Gastrocnemius medialis (tissue), 4 donors: ENCODE measurements around the gene PAQR5.

Experiments
- POLR2A ChIP-seq, 2 donors: fragments of 450-650 bp; IDR thresholded peaks; one replicate each; pipeline ENCODE4 v1.6.1; 2017; ENCODE audit warnings: antibody characterized with exemption in 2 of 2, mild to moderate bottlenecking in 2 of 2, moderate library complexity in 2 of 2
- TF ChIP-seq, protein P1 (sequence below), 5 experiments: fragments of 450-650 bp in 3 of 5; fragments of 200-600 bp in 2 of 5; sonication (generic) in 2 of 5; IDR thresholded peaks in 4 of 5; conservative IDR thresholded peaks in 1 of 5; 1 replicate in 4 of 5; 2 replicates in 1 of 5; pipeline ENCODE4 v1.5.1; 2016 to 2019; ENCODE audit warnings: antibody characterized with exemption in 5 of 5, mild to moderate bottlenecking in 3 of 5, moderate library complexity in 3 of 5

DNA sequence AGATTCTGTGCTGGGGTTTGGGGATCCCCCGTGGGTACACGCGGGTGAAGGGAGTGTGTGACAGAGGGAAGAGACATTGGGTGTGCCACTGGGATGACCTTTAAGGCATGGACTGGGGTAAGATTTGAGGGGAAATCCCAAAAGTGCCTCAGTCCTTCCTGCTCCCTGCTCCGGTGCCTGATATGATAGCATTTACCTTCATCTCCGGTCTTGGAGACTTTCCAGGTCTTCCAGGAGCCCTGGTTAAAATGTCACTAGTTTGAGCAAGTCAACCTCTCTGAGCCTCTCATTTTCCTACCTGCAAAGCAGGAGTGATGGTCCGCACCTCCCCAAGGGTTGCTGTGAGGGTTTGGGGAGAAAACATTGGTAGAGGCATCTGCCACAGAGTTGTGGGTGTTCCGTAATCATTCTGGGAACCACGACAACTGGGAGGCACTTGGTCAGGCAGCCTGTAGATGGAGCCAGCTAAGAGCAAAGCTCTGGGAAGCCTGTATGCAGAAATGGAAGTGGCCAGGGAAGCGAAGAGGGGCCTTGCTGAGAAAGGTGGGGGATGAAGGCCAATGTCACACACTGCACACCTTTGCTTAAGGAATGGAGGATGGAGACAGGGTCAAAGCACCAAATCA is 81.5 kb downstream of the PAQR5 start:
- TF ChIP-seq, protein P1, sequence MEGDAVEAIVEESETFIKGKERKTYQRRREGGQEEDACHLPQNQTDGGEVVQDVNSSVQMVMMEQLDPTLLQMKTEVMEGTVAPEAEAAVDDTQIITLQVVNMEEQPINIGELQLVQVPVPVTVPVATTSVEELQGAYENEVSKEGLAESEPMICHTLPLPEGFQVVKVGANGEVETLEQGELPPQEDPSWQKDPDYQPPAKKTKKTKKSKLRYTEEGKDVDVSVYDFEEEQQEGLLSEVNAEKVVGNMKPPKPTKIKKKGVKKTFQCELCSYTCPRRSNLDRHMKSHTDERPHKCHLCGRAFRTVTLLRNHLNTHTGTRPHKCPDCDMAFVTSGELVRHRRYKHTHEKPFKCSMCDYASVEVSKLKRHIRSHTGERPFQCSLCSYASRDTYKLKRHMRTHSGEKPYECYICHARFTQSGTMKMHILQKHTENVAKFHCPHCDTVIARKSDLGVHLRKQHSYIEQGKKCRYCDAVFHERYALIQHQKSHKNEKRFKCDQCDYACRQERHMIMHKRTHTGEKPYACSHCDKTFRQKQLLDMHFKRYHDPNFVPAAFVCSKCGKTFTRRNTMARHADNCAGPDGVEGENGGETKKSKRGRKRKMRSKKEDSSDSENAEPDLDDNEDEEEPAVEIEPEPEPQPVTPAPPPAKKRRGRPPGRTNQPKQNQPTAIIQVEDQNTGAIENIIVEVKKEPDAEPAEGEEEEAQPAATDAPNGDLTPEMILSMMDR (IDR thresholded peaks at IDR 0.05 in 4 of 5, conservative IDR thresholded peaks at IDR 0.05 in 1 of 5): no peak
- TF ChIP-seq POLR2A (IDR thresholded peaks at IDR 0.05): no peak
